Measurements from ENCODE around the gene PBX4.

Gene PBX4

DNA sequence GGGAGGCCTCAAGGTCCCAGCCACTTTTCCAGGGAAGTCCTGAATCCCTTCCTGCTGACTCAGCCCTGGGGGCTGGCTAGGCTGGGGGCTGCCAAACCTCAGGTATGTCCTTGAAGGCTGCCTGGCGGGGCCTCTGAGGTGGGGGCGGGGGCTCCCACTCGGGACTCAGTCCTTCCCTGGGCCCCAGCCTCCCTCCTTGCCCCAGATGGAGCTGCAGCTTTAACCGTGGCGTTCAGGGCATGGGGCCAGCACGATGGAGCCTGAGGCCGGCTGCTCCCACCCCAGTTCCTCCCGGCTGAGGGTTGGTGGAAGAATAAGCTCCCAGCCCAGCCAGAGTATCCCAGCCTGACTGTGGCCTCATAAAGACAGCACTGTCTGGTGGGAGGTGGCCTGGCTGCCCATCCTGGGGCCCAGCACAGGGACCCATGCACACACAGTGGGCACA lies 68.0 kb downstream of the PBX4 start:
- DNase-seq (ENCODE audit: insufficient read length) (no peak), FAIRE-seq (no peak)
- TF ChIP-seq TAF1 (IDR thresholded peaks at IDR 0.05; ENCODE audit: borderline replicate concordance, low read depth, low read length) (no peak), POLR2A (IDR thresholded peaks at IDR 0.05; ENCODE audit: low read depth, low read length) (no peak), POLR2AphosphoS5 (IDR thresholded peaks at IDR 0.05; ENCODE audit: low read depth, low read length) (no peak)

DNA sequence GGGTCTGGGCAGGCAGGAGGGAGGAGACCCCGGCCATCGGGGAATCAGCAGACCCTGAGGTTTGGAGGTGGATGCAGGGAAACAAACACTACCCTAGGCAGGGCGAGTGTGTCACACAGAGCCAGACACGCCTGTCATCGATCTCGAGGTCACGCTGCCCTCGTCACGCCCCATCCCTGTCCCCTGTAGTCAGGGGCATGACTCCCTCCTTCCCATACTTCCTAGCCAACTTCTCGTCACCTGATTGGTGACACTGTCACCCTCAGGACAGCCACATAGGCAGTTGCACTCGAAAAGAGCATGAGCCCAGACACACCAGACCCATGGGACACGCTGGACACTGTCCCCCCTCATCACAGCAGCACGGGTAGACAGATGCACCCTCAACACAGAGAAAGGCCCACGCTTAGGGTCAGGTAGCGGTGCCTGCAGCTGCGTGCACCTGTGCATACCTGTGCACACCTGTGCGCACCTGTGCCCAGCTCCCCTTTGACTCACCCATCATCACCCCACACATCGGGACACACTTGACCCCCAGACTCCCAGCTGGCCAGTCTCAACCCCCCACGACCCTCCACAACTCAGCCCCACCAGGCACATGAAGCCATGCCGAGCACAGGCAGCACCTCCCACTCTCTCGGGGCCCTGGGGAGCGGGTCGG lies 68.6 kb downstream of the PBX4 start:
- TF ChIP-seq POLR2A (IDR thresholded peaks at IDR 0.05; ENCODE audit: low read depth, low read length) (no peak), TAF1 (IDR thresholded peaks at IDR 0.05; ENCODE audit: borderline replicate concordance, low read depth, low read length) (no peak), POLR2AphosphoS5 (IDR thresholded peaks at IDR 0.05; ENCODE audit: low read depth, low read length) (no peak)
- FAIRE-seq (no peak), DNase-seq (ENCODE audit: insufficient read length) (no peak)

DNA sequence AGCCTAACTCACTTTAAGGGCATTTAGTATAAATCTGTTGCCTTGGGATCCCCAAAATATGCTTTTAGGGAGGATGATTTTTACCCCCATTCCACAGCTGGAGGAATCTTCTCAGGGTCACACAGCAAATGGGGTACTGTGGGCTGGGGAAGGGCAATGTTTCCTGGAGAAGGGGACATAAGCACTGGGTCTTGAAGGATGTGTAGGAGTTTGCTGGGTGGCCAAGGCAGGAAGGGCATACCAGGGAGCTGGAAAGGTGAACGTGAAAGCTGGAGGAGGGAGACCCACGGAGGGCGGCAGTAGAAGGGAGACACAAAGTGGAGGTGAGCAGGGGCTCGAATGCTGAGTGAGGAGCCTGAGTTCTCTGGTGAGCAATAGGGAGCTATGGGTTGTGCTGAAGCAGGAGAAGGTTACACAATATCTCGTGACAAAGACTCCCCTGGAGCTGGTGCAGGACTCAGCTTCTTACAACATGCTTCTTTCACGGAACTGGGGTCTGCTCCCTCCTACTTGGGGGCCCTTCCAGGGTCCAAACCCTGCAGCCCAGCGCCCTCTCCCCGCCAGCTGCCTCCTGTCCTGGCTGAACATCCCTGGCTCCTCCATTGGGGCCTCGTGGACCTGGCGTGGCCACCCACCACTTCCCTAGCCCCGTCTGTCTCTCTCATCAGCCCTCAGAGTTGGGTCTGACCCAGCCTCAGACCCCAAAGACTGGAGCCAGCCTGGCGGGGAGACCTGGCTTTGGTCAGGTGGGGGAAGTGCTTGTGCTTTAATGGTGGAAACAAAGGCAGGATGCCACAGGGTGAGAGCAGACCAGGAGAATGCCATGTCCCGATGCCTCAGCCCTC lies 69.3 kb downstream of the PBX4 start:
- TF ChIP-seq POLR2A (IDR thresholded peaks at IDR 0.05; ENCODE audit: low read depth, low read length) (no peak), TAF1 (IDR thresholded peaks at IDR 0.05; ENCODE audit: borderline replicate concordance, low read depth, low read length) (no peak), POLR2AphosphoS5 (IDR thresholded peaks at IDR 0.05; ENCODE audit: low read depth, low read length) (no peak)
- FAIRE-seq (no peak), DNase-seq (ENCODE audit: insufficient read length) (no peak)

DNA sequence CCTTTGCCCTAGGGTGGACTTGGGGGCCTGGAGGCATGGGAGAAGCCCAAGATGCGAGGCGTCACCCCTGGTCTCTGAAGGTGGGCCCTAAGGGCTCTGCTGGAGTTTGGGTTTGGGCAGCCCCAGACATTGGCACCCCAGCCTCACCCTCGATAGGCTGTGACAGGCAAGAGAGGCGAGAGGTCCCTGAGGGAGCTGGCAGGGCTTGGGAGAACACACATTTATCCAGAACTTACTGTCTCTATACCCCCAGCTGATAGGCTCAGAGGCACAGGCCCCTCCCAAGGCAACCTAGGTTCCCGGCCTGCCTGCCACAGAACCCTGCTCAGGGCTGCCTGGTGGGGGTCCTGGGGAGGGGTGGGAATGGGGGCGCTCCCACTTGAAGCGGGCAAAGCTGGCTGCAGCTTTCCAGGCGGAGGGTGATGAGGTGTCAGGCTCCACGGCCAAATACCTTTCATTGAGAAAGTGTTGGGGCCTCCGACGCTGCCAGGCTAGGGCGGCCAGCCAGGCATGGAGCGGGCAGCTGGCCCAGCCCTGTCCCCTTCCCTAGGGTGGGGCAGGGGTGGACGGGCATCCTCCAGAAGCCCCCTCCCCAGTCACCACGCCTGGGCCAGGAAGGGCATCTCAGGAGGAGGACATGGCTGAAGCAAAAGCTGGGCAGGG lies 70.7 kb downstream of the PBX4 start:
- FAIRE-seq (no peak), DNase-seq (ENCODE audit: insufficient read length) (no peak)
- no peak for TF ChIP-seq POLR2AphosphoS5 (IDR thresholded peaks at IDR 0.05; ENCODE audit: low read depth, low read length)
- TF ChIP-seq TAF1 (IDR thresholded peaks at IDR 0.05; ENCODE audit: borderline replicate concordance, low read depth, low read length): no peak
- no peak for TF ChIP-seq POLR2A (IDR thresholded peaks at IDR 0.05; ENCODE audit: low read depth, low read length)

DNA sequence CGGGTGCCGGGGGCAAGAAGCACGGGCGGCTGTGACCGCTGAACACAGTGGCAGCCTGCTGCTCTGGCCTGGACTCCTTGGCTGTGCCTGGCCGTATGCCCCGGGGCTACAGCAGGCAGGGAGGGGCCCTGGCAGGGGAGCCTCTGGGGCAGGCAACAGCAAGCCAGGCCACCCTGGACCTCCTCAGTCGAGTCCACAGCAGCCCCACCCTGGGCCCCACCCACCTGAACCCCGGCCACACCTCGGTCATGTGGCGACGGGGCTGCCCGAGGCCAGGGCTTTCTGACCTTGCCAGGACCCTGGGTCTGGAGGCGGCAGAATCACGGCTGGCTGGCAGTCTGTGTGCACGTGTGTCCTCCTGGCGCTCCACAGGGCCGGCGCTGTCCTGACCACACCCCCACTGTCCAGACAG lies 71.7 kb downstream of the PBX4 start:
- TF ChIP-seq POLR2AphosphoS5 (IDR thresholded peaks at IDR 0.05; ENCODE audit: low read depth, low read length) (no peak), POLR2A (IDR thresholded peaks at IDR 0.05; ENCODE audit: low read depth, low read length) (no peak), TAF1 (IDR thresholded peaks at IDR 0.05; ENCODE audit: borderline replicate concordance, low read depth, low read length) (no peak)
- DNase-seq (ENCODE audit: insufficient read length): no peak
- no peak for FAIRE-seq

DNA sequence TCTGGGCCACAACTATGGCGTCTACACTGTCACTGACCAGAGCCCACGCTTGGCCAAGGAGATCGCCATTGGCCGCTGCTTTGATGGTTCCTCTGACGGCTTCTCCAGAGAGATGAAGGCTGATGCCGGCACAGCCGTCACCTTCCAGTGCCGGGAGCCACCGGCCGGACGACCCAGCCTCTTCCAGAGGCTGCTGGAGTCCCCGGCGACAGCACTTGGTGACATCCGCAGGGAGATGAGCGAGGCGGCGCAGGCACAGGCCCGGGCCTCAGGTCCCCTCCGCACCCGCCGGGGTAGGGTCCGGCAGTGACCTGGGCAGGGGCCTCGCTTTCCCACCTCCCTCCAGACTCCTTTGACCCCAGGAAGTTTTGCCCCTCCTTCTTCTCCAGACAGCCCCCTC lies 72.8 kb downstream of the PBX4 start:
- TF ChIP-seq POLR2AphosphoS5 (IDR thresholded peaks at IDR 0.05; ENCODE audit: low read depth, low read length) (no peak), TAF1 (IDR thresholded peaks at IDR 0.05; ENCODE audit: borderline replicate concordance, low read depth, low read length) (no peak), POLR2A (IDR thresholded peaks at IDR 0.05; ENCODE audit: low read depth, low read length) (no peak)
- DNase-seq (ENCODE audit: insufficient read length) (no peak), FAIRE-seq (no peak)

DNA sequence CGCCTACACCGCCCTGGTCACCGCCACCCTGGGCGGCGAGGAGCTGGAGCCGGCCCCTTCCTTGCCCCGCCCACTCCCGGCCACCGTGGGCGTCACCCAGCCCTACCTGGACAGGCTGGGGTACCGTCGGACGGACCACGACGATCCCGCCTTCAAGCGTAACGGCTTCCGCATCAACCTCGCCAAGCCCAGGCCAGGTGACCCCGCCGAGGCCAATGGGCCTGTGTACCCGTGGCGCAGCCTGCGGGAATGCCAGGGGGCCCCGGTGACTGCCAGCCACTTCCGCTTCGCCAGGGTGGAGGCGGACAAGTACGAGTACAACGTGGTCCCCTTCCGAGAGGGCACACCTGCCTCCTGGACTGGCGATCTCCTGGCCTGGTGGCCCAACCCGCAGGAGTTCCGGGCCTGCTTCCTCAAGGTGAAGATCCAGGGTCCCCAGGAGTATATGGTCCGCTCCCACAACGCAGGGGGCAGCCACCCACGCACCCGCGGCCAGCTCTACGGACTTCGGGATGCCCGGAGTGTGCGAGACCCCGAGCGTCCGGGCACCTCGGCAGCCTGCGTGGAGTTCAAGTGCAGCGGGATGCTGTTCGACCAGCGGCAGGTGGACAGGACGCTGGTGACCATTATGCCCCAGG lies 73.4 kb downstream of the PBX4 start:
- no peak for FAIRE-seq
- TF ChIP-seq POLR2AphosphoS5 (IDR thresholded peaks at IDR 0.05; ENCODE audit: low read depth, low read length): no peak
- no peak for TF ChIP-seq POLR2A (IDR thresholded peaks at IDR 0.05; ENCODE audit: low read depth, low read length)
- TF ChIP-seq TAF1 (IDR thresholded peaks at IDR 0.05; ENCODE audit: borderline replicate concordance, low read depth, low read length): no peak
- no peak for DNase-seq (ENCODE audit: insufficient read length)

DNA sequence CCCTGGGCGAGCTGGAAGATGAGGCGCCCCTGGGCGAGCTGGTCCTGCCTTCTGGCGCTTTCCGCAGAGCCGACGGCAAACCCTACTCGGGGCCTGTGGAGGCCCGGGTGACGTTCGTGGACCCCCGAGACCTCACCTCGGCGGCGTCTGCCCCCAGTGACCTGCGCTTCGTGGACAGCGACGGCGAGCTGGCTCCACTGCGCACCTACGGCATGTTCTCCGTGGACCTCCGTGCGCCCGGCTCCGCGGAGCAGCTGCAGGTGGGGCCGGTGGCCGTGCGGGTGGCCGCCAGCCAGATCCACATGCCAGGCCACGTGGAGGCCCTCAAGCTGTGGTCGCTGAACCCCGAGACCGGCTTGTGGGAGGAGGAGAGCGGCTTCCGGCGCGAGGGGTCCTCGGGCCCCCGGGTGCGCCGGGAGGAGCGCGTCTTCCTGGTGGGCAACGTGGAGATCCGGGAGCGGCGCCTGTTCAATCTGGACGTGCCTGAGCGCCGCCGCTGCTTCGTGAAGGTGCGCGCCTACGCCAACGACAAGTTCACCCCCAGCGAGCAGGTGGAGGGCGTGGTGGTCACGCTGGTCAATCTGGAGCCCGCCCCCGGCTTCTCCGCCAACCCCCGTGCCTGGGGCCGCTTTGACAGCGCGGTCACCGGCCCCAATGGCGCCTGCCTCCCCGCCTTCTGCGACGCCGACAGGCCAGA lies 74.1 kb downstream of the PBX4 start:
- TF ChIP-seq TAF1 (IDR thresholded peaks at IDR 0.05; ENCODE audit: borderline replicate concordance, low read depth, low read length) (no peak), POLR2AphosphoS5 (IDR thresholded peaks at IDR 0.05; ENCODE audit: low read depth, low read length) (no peak), POLR2A (IDR thresholded peaks at IDR 0.05; ENCODE audit: low read depth, low read length) (no peak)
- no peak for DNase-seq (ENCODE audit: insufficient read length)
- FAIRE-seq: no peak

DNA sequence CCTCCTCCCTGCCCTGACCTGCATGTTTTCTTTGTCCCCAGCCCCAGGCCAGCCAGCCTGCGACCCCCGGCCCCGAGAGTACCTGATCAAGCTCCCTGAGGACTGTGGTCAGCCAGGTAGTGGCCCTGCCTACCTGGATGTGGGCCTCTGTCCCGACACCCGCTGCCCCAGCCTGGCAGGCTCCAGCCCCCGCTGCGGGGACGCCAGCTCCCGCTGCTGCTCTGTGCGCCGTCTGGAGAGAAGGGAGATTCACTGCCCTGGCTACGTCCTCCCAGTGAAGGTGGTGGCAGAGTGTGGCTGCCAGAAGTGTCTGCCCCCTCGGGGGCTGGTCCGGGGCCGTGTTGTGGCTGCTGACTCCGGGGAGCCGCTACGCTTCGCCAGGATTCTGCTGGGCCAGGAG lies 74.8 kb downstream of the PBX4 start:
- TF ChIP-seq POLR2A (IDR thresholded peaks at IDR 0.05; ENCODE audit: low read depth, low read length): no peak
- TF ChIP-seq TAF1 (IDR thresholded peaks at IDR 0.05; ENCODE audit: borderline replicate concordance, low read depth, low read length): no peak
- TF ChIP-seq POLR2AphosphoS5 (IDR thresholded peaks at IDR 0.05; ENCODE audit: low read depth, low read length): no peak
- DNase-seq (ENCODE audit: insufficient read length) (no peak), FAIRE-seq (no peak)

DNA sequence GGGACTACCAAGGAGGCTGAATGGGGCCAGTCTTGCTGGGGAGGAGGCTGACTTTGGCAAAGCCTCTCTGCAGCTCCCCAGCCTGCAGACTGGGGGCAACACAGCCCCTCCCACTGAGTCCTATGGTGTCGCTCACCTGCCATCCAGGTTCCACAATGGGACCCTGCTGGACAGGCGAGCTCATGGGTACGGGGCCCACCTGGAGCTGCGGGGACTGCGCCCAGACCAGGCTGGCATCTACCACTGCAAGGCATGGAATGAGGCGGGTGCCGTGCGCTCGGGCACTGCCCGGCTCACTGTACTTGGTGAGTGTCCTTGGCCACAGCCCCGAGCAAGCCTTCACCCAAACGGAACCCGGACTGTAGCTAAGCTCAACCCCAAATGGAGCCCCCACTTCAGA lies 75.4 kb downstream of the PBX4 start:
- DNase-seq (ENCODE audit: insufficient read length) (no peak), FAIRE-seq (no peak)
- no peak for TF ChIP-seq TAF1 (IDR thresholded peaks at IDR 0.05; ENCODE audit: borderline replicate concordance, low read depth, low read length)
- TF ChIP-seq POLR2AphosphoS5 (IDR thresholded peaks at IDR 0.05; ENCODE audit: low read depth, low read length): no peak
- no peak for TF ChIP-seq POLR2A (IDR thresholded peaks at IDR 0.05; ENCODE audit: low read depth, low read length)
